ENCODE data around the gene CDK4.

DNA sequence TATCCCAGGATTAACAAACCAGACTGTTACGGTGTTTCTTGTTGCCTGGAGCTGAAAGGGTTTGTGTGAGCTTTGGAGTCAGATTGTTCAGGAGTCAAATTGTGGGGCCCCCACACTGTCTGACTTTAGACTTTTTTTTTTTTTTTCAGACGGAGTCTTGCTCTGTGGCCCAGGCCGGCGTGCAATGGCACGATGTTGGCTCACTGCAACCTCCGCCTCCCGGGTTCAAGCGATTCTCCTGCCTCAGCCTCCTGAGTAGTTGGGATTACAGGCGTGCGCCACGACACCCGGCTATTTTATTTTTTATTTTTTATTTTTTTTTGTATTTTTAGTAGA is 31.3 kb upstream of the CDK4 start:
- TF ChIP-seq, protein P1, sequence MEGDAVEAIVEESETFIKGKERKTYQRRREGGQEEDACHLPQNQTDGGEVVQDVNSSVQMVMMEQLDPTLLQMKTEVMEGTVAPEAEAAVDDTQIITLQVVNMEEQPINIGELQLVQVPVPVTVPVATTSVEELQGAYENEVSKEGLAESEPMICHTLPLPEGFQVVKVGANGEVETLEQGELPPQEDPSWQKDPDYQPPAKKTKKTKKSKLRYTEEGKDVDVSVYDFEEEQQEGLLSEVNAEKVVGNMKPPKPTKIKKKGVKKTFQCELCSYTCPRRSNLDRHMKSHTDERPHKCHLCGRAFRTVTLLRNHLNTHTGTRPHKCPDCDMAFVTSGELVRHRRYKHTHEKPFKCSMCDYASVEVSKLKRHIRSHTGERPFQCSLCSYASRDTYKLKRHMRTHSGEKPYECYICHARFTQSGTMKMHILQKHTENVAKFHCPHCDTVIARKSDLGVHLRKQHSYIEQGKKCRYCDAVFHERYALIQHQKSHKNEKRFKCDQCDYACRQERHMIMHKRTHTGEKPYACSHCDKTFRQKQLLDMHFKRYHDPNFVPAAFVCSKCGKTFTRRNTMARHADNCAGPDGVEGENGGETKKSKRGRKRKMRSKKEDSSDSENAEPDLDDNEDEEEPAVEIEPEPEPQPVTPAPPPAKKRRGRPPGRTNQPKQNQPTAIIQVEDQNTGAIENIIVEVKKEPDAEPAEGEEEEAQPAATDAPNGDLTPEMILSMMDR (IDR thresholded peaks at IDR 0.05 in 8 of 11, conservative IDR thresholded peaks at IDR 0.05 in 3 of 11) = no peak
- TF ChIP-seq POLR2AphosphoS5 (IDR thresholded peaks at IDR 0.05) = no peak

All from spleen (tissue), 7 donors.